Measurements from ENCODE around the gene ABHD17B.

ABHD17B gene

GRCh38 chr9:71826279-71826678, 84.7 kb downstream of the ABHD17B start:
- no peak overlapping the region for H3K4me3 ChIP-seq (ENCODE audit: low read depth, low read length)
- no peak for DNase-seq (ENCODE audit: low read depth)
- TF ChIP-seq CTCF (IDR thresholded peaks at IDR 0.05; ENCODE audit: insufficient read depth, low read depth, low read length, missing control alignments), result no peak

GRCh38 chr9:71824257-71824656, 86.7 kb downstream of the ABHD17B start:
- no peak for TF ChIP-seq CTCF (IDR thresholded peaks at IDR 0.05; ENCODE audit: insufficient read depth, low read depth, low read length, missing control alignments)
- DNase-seq (ENCODE audit: low read depth), result no peak
- H3K4me3 ChIP-seq (ENCODE audit: low read depth, low read length), result no peak overlapping the region

- DNase-seq (ENCODE audit: low read depth), result no peak
- no peak for TF ChIP-seq CTCF (IDR thresholded peaks at IDR 0.05; ENCODE audit: insufficient read depth, low read depth, low read length, missing control alignments)
- no peak overlapping the region for H3K4me3 ChIP-seq (ENCODE audit: low read depth, low read length)
Measured at GRCh38 chr9:71822935-71823334, 88.1 kb downstream of the ABHD17B start.

GRCh38 chr9:71822456-71822855, 88.5 kb downstream of the ABHD17B start:
- H3K4me3 ChIP-seq (ENCODE audit: low read depth, low read length), result no peak overlapping the region
- no peak for TF ChIP-seq CTCF (IDR thresholded peaks at IDR 0.05; ENCODE audit: insufficient read depth, low read depth, low read length, missing control alignments)
- no peak for DNase-seq (ENCODE audit: low read depth)

GRCh38 chr9:71821405-71821804, 89.6 kb downstream of the ABHD17B start:
- H3K4me3 ChIP-seq (ENCODE audit: low read depth, low read length), result no peak overlapping the region
- no peak for DNase-seq (ENCODE audit: low read depth)
- TF ChIP-seq CTCF (IDR thresholded peaks at IDR 0.05; ENCODE audit: insufficient read depth, low read depth, low read length, missing control alignments), result no peak

- no peak for TF ChIP-seq CTCF (IDR thresholded peaks at IDR 0.05; ENCODE audit: insufficient read depth, low read depth, low read length, missing control alignments)
- DNase-seq (ENCODE audit: low read depth), result no peak
- no peak overlapping the region for H3K4me3 ChIP-seq (ENCODE audit: low read depth, low read length)
Measured at GRCh38 chr9:71820403-71820921, 90.5 kb downstream of the ABHD17B start.

GRCh38 chr9:71819115-71819739, 91.8 kb downstream of the ABHD17B start:
- peak; percentile 60 for TF ChIP-seq CTCF (IDR thresholded peaks at IDR 0.05; ENCODE audit: insufficient read depth, low read depth, low read length, missing control alignments)
- H3K4me3 ChIP-seq (ENCODE audit: low read depth, low read length), result no peak overlapping the region
- peak; percentile 41 for DNase-seq (ENCODE audit: low read depth)

All from GM12865 (cell line).